DOHH2 (cell line): ENCODE data around the gene PLTP.

Experiments
- H3F3A ChIP-seq: fragments of 200-600 bp; sonication (generic), shearing (Covaris generic); 2 replicates; pipeline ENCODE4 v1.6.0; 2016; ENCODE audit warnings: antibody characterized with exemption, mild to moderate bottlenecking; ENCODE audit not compliant: control insufficient read depth, insufficient read depth
- H3K27ac ChIP-seq: fragments of 200-600 bp; sonication (generic); 2 replicates; pipeline ENCODE4 v1.5.1; 2014; ENCODE audit warnings: low read depth, mild to moderate bottlenecking, low read length, moderate library complexity
- H3K27me3 ChIP-seq: fragments of 200-600 bp; sonication (generic); 2 replicates; pipeline ENCODE4 v1.6.1; 2014; ENCODE audit warnings: mild to moderate bottlenecking, low read length, mixed read lengths; ENCODE audit not compliant: control insufficient read depth
- H3K36me3 ChIP-seq: fragments of 200-600 bp; sonication (generic); 2 replicates; pipeline ENCODE4 v1.6.1; 2014; ENCODE audit warnings: mild to moderate bottlenecking, low read length, moderate library complexity, mixed read lengths; ENCODE audit not compliant: control insufficient read depth
- H3K4me1 ChIP-seq: fragments of 200-600 bp; sonication (generic); 2 replicates; pipeline ENCODE4 v1.6.1; 2014; ENCODE audit warnings: mild to moderate bottlenecking, low read length, mixed read lengths; ENCODE audit not compliant: control insufficient read depth
- H3K4me2 ChIP-seq: fragments of 200-600 bp; sonication (generic); 2 replicates; pipeline ENCODE4 v1.6.0; 2014; ENCODE audit warnings: mild to moderate bottlenecking, low read length, moderate library complexity
- H3K4me3 ChIP-seq: fragments of 200-600 bp; sonication (generic); 2 replicates; pipeline ENCODE4 v1.5.1; 2014; ENCODE audit warnings: mild to moderate bottlenecking, low read length, mixed read lengths
- H3K79me2 ChIP-seq: fragments of 200-600 bp; sonication (generic); 2 replicates; pipeline ENCODE4 v1.6.1; 2014; ENCODE audit warnings: mild to moderate bottlenecking, low read length, mixed read lengths; ENCODE audit not compliant: control insufficient read depth
- H3K9me2 ChIP-seq: fragments of 200-600 bp; sonication (generic); replicated peaks from 2 replicates; pipeline ENCODE4 v1.6.1; 2014; ENCODE audit warnings: mild to moderate bottlenecking, low read length, mixed read lengths; ENCODE audit not compliant: control insufficient read depth
- H3K9me3 ChIP-seq: fragments of 200-600 bp; sonication (generic); 2 replicates; pipeline ENCODE4 v1.6.1; 2014; ENCODE audit warnings: antibody characterized with exemption, low read length, mixed read lengths; ENCODE audit not compliant: control insufficient read depth, insufficient read depth
- H4K20me1 ChIP-seq: fragments of 200-600 bp; sonication (generic); 2 replicates; pipeline ENCODE4 v1.6.0; 2014; ENCODE audit warnings: low read depth, mild to moderate bottlenecking, antibody characterized with exemption, low read length, moderate library complexity; ENCODE audit not compliant: control insufficient read depth, insufficient read depth
- CTCF ChIP-seq: fragments of 200-600 bp; sonication (generic); IDR thresholded peaks from one replicate; pipeline ENCODE4 v1.5.1; 2014; ENCODE audit warnings: antibody characterized with exemption, mild to moderate bottlenecking, low read depth, low read length; ENCODE audit not compliant: poor library complexity, severe bottlenecking
- EZH2phosphoT487 ChIP-seq: fragments of 200-600 bp; sonication (generic); IDR thresholded peaks from 2 replicates; pipeline ENCODE4 v1.6.1; 2017; ENCODE audit warnings: borderline replicate concordance, mild to moderate bottlenecking, antibody characterized with exemption, low read length, moderate library complexity, mixed read lengths

Gene PLTP

GRCh38 chr20:45863543-45864470 is 48.1 kb downstream of the PLTP start:
- TF ChIP-seq CTCF (no peak), EZH2phosphoT487 (no peak)
- H3F3A ChIP-seq = no peaks in the 10 kb centered on the region
- H3K4me1 ChIP-seq = no peaks in the 10 kb centered on the region
- H4K20me1 ChIP-seq = no peaks in the 10 kb centered on the region
- no peak overlapping the region for H3K27ac ChIP-seq
- no peaks in the 10 kb centered on the region for H3K27me3 ChIP-seq
- no peaks in the 10 kb centered on the region for H3K36me3 ChIP-seq
- H3K4me3 ChIP-seq = no peak overlapping the region
- H3K4me2 ChIP-seq = no peak overlapping the region
- H3K9me3 ChIP-seq = no peaks in the 10 kb centered on the region
- no peaks in the 10 kb centered on the region for H3K79me2 ChIP-seq
- no peaks in the 10 kb centered on the region for H3K9me2 ChIP-seq

GRCh38 chr20:45861221-45862075 is 50.5 kb downstream of the PLTP start:
- Histone ChIP-seq H3K4me3 (no peak overlapping the region), H3K9me2 (no peaks in the 10 kb centered on the region), H3K27me3 (no peaks in the 10 kb centered on the region), H3K36me3 (no peaks in the 10 kb centered on the region), H4K20me1 (no peaks in the 10 kb centered on the region), H3K27ac (no peak overlapping the region), H3K4me2 (no peak overlapping the region), H3K9me3 (no peaks in the 10 kb centered on the region), H3K4me1 (peaks cover 10% of the 10 kb centered on the region), H3F3A (no peaks in the 10 kb centered on the region), H3K79me2 (peaks cover 14% of the 10 kb centered on the region)
- TF ChIP-seq CTCF = no peak
- no peak for TF ChIP-seq EZH2phosphoT487

- no peak overlapping the region for H3K4me3 ChIP-seq
- H3K27me3 ChIP-seq = no peaks in the 10 kb centered on the region
- peaks cover 21% of the 10 kb centered on the region for H3K79me2 ChIP-seq
- no peaks in the 10 kb centered on the region for H3K36me3 ChIP-seq
- no peak overlapping the region for H3K4me2 ChIP-seq
- no peaks in the 10 kb centered on the region for H3K9me3 ChIP-seq
- peaks cover 18% of the 10 kb centered on the region for H3K4me1 ChIP-seq
- H4K20me1 ChIP-seq = no peaks in the 10 kb centered on the region
- H3K9me2 ChIP-seq = no peaks in the 10 kb centered on the region
- no peak overlapping the region for H3K27ac ChIP-seq
- TF ChIP-seq CTCF = no peak
- no peak for TF ChIP-seq EZH2phosphoT487
- no peaks in the 10 kb centered on the region for H3F3A ChIP-seq
Observed at GRCh38 chr20:45860560-45861220, 51.3 kb downstream of the PLTP start.
